Hematopoietic multipotent progenitor cell treated with erythropoietin and hydrocortisone succinate and interleukin-3 and kit ligand, for 4 days (in vitro differentiated cells): Measurements from ENCODE around the gene SPIC.
"Not testable (repeated sequence)": the region's sequence is repeated elsewhere in the genome, so short reads cannot be mapped to it uniquely, and the experiment has no call there.

Source experiments
- DNase-seq: peaks from one replicate; pipeline ENCODE4 v3.0.0-alpha.2; 2015

SPIC gene

DNA sequence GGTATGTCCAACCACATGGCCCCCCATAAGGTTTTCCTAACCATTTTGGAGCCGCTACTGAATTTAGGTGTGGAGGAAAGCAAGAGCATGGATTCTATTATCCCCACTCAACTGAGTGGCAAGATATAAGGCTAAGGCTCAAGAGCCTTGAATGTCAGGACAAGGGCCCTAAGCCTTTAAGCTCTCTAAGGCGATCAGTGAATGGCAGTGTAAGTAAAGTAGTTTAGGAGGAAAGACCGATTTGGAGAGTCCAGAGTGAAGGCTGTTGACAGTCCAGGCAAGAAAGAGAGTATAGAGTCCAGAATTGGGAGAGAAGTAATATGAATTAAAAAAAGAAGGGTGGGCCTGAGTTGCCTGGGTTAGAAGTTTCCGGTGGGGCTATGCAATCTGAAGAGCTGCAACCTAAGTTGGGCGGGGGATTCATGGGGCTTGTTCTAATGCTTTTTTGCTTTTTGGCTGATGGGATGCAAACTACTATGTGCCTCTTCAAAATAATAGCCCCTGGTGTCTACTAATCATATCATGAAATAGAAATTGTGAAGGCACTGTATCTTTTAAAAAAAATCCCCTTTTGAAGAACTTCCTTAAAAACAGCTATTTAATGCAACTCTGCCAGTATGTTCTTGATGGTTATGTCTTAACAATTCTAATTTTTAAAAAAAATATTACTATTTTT, at the start of gene SPIC:
Gene SPIC, plus strand, starts transcription at position 626 of the 676 bp plus-strand sequence. CDS start 1,569 bp downstream, outside the sequence.
- no peak for DNase-seq

DNA sequence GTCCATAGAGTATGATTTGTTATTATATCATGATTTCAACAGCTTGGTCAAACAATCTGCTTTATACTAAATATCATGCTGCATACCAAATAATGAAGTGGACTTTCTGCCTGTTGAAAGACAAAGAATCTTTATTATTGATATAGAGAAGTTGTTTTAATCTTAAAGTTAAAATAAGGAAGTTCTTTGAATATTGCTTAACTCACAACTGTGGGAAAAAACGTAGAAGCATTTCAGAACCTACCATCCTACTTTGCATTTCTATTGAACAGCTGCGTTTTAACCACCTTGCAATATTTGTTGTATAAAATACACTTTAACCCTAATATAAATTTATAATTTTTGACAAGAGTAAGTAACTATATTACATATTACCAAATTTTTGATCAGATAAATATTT, 44.7 kb upstream of the SPIC start:
- DNase-seq, result peak; percentile 44

GRCh38 chr12:101436136-101436535, 39.0 kb upstream of the SPIC start:
- no peak for DNase-seq

DNA sequence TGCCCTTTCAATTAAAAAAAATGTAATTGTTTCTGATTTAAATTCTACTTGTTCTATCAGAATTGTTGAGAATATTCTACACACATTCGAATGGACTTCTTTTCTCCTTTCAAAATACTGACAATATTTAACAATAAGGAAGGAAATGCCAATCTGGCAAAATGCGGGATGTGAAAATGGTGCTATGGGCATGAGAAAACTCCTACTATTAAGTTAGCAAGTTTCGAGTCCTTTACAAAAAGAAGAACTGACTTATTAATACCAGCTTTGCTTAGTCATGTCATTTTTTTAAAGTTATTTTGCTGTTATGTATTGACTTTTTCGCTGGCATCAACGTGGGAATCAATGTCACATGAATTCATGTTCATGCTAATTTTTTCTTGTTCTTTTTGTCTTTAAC, 35.9 kb upstream of the SPIC start:
- DNase-seq, result no peak

DNA sequence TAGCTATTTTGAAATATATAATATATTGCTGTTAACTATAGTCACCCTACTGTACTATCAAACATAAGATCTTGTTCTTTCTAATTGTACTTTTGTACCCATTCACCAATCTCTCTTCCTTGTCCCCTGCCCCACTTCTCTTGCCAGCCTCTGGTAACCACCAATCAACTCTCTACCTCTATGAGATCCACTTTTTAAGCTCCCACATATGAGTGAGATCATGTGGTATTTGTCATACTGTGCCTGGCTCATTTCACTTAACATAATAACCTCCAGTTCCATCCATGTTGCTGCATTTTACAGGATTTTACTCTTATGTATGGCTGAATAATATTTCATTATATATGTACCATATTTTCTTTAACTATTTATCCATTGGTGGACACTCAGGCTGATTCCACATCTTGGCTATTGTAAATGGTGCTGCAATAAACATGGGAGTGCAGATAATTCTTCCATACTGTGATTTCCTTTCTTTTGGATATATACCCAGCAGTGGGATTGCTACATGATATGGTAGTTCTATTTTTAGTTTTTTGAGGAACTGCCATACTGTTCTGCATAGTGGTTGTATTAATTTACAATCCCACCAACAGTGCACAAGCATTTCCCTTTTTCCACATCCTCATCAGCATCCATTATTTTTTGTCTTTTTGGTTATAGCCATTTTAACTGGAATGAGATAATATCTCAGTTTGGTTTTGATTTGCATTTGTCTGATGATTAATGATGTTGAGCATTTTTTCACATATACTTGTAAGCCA, 33.5 kb upstream of the SPIC start:
- DNase-seq, result no peak

DNA sequence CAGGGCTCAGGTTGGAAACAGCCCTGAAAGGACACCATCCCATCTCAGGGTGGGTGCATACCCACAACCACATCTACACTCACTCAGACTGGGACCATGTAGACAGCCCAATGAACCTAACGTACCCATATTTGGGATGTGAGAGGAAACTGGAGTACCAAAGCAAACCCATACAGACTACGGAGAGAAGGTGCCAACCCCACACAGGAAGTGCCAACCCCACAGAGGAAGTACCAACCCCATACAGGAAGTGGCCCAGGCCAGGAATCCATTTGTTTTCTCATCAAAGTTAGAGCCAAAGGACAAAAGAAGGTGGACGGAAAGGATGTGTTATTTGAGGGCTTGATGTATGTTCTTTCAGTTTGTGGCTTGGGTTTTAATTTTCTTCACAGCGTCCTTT, 19.5 kb upstream of the SPIC start:
- peak; percentile 52 for DNase-seq

DNA sequence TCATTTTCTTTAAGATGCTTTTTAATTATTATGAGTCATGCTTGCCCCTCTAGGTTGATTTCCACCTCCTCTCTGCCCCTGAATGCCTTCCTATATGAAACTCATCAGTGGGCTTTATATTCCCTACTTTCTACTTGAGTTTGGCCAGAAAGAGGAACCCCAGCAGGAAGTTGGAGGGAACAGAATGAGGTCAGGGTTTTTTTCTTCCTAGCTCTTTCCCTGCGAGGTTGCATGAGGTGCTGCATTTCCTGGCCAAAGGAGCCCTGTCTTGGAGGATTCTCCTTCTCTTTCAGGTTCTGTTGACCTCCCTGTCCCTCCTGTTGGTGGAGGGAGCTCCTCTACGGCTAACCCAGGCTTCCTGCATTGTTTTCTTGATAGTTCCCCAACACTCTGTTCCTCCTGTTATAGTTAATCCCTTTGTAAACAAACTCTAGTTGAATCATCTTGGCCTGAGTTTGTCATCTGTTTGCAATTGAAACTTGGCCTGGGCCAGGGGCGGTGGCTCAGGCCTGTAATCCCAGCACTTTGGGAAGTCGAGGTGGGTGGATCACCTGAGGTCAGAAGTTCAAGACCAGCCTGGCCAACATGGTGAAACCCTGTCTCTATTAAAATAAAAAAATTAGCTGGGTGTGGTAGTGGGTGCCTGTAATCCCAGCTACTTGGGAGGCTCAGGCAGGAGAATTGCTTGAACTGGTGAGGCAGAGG, 15.3 kb upstream of the SPIC start:
- peak; percentile 3 for DNase-seq

- DNase-seq, result no peak
These were observed 6.2 kb upstream of the SPIC start for GRCh38 chr12:101468948-101469347.

- peak; percentile 29 for DNase-seq
These were observed 4.2 kb upstream of the SPIC start for GRCh38 chr12:101470939-101471338.

GRCh38 chr12:101471878-101472277, 3.3 kb upstream of the SPIC start:
- not testable (repeated sequence) for DNase-seq

DNA sequence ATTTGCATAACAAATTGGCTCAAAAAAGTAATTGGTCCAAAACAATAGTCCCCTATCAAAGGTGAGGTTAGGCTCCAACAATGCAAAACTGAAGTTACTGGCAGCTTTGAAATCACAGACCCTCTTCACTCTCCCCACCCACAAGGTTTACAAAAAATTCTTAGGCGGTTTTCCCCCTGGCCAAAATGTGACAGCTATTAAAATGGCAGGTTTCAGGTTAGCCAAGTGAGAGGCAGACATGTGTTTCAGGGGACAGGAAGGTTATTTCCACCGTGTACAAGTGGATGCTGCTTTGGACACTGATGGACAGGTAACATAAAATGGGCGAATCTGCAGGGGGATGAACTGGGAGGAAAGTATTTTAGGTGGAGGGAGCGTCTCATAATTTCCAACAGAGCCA, 888 bp upstream of the SPIC start:
- no peak for DNase-seq

- no peak for DNase-seq
These were observed 692 bp downstream of the SPIC start for GRCh38 chr12:101475751-101476305.

- DNase-seq, result no peak
These were observed 5.7 kb downstream of the SPIC start for GRCh38 chr12:101480849-101481248.

GRCh38 chr12:101485021-101485420, 9.9 kb downstream of the SPIC start:
- no peak for DNase-seq

DNA sequence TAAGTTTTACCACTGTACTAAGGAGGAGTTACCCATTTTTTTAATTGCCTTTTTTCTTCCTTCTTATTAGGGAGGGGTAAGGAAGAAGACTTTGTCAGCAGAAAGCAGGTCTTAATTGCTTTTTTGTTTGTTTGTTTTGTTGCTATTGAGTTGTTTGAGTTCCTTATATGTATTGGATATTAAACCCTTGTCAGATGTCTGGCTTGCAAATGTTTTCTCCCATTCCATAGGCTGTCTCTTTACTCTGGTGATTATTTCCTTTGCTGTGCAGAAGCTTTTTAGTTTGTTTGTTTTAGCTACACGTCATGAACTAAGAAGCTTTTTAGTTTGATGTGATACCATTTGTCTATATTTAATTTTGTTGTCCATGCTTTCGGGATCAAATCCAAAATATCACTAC, 13.3 kb downstream of the SPIC start:
- DNase-seq, result no peak

GRCh38 chr12:101490286-101490920, 15.3 kb downstream of the SPIC start:
- peak; percentile 55 for DNase-seq

GRCh38 chr12:101491329-101491728, 16.2 kb downstream of the SPIC start:
- DNase-seq, result no peak

- no peak for DNase-seq
These were observed 18.4 kb downstream of the SPIC start for GRCh38 chr12:101493556-101493955.

DNA sequence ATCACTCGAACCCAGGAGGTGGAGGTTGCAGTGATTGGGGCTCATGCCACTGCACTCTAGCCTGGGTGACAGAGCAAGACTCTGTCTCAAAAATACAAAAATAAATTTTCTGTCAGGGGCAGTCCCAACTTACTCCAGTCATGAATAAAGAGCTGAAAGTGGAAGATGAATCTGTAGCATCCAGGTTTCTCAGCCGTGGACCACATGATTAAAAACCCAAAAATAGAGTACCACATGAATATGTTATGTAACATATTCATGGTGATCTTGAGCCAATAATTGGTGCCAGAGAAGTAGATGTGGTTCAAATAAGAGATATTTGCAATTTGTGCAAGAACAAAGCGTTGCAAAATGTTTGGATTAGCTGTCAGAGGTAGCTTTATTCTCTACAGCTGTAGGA, 23.1 kb downstream of the SPIC start:
- DNase-seq, result no peak

DNA sequence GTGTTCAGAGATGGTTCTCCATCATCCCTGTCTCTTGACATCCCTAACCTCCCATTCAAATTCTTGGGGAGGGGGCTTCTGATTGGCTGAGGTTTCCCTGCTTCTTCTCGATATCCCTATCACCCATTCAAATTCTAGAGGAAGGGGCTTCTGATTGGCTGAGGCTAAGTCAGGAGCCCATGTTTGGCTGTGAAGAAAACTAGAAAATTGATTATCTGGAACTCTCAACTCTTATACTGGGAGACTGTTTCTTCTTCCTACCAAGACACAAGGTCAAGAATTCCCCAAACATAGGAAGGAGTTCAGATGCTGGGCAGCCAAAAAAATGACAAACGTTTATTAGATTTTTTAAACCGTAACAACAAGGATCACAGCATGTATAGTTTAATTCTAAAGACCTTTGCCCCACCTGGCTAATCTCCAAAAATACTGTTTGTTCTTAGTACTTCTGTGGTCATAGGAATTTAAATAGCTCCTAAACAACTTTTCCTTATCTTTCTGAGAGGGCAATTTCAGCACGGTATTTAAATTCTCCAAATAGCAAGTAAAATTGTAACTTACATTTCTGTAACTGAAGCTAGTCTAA, 26.4 kb downstream of the SPIC start:
- DNase-seq, result no peak

DNA sequence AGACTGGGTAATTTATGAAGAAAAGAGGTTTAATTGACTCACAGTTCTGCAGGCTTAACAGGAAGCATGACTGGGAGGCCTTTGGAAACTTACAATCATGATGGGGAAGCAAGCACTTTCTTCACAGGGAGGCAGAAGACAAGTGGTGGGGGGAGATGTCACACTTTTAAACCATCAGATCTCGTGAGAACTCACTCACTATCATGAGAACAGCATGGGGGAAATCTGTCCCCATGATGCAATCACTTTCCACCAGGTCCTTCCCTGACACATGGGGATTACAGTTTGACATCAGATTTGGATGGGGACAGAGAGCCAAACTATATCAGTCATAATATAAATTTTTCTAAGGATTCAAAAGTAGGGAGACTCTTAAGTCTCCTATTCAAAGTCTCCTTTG, 46.0 kb downstream of the SPIC start:
- no peak for DNase-seq

- DNase-seq, result no peak
These were observed 52.5 kb downstream of the SPIC start for GRCh38 chr12:101527682-101528081.
